HepG2 (cell line): ENCODE data around the gene SBK1. TPM values are rescaled to one million over a fixed set of nuclear protein-coding genes. Genes with fewer than 3 reads are reported as not detected.

Experiments used
- GABPB1 ChIP-seq: IDR thresholded peaks from 2 replicates; pipeline ENCODE4 v1.6.1; 2016; ENCODE audit warnings: mild to moderate bottlenecking, missing genetic modification reagents, moderate library complexity, missing compliant biosample characterization
- KAT7 ChIP-seq: IDR thresholded peaks from 2 replicates; pipeline ENCODE4 v1.6.1; 2018; ENCODE audit warnings: borderline replicate concordance, missing compliant biosample characterization
- PHF5A ChIP-seq: IDR thresholded peaks from one replicate; pipeline ENCODE4 v1.6.1; 2018; ENCODE audit warnings: low read depth, missing genetic modification reagents; ENCODE audit not compliant: unreplicated experiment
- ZNF572 ChIP-seq: sonication (generic); formaldehyde crosslinking; IDR thresholded peaks from 2 replicates; pipeline ENCODE4 v1.5.1; 2020; ENCODE audit warnings: mild to moderate bottlenecking, missing genetic modification reagents
- ZNF776 ChIP-seq: sonication (generic); formaldehyde crosslinking; IDR thresholded peaks from 2 replicates; pipeline ENCODE4 v1.4.0; 2020; ENCODE audit warnings: mild to moderate bottlenecking, missing genetic modification reagents
- polyA plus RNA-seq, 8 experiments: library from polyadenylated mRNA; depleted of rRNA in 3 of 8; stranded (reverse) in 7 of 8; unstranded in 1 of 8; fragments of >200 nt; fragmentation: Illumina TruSeq in 4 of 8; extraction: Trizol in 4 of 8; gene quantifications; 2 replicates each; pipeline versions ENCODE4 v1.2.1 to v1.2.3, GENCODE V29; 2011 to 2016; ENCODE audit warnings: low read depth in 4 of 8, missing spikeins in 1 of 8, mixed read lengths in 1 of 8; ENCODE audit not compliant: insufficient read depth in 1 of 8
- total RNA-seq, 5 experiments: library from RNA; depleted of rRNA; stranded (reverse); fragments of >200 nt; fragmentation: Illumina TruSeq; extraction: Trizol; gene quantifications; 2 replicates each; pipeline ENCODE4 v1.2.3, GENCODE V29; 2016; ENCODE audit warnings: low read depth in 1 of 5
- TF ChIP-seq, protein P1 (sequence below): IDR thresholded peaks from 2 replicates; pipeline ENCODE4 v1.6.1; 2018; ENCODE audit warnings: missing genetic modification reagents, mild to moderate bottlenecking, missing compliant biosample characterization
- TF ChIP-seq, protein P2 (sequence below): sonication (generic); formaldehyde crosslinking; IDR thresholded peaks from 2 replicates; pipeline ENCODE4 v1.5.0; 2020; ENCODE audit warnings: missing genetic modification reagents, mild to moderate bottlenecking, borderline replicate concordance
- TF ChIP-seq, protein P3 (sequence below): sonication (generic); formaldehyde crosslinking; IDR thresholded peaks from 2 replicates; pipeline ENCODE4 v1.9.0; 2022; ENCODE audit warnings: low read depth, missing genetic modification reagents
- TF ChIP-seq, protein P4 (sequence below): sonication (generic); formaldehyde crosslinking; IDR thresholded peaks from 2 replicates; pipeline ENCODE4 v1.5.1; 2020; ENCODE audit warnings: missing genetic modification reagents, mild to moderate bottlenecking, borderline replicate concordance
- TF ChIP-seq, protein P5 (sequence below): sonication (generic); formaldehyde crosslinking; IDR thresholded peaks from 2 replicates; pipeline ENCODE4 v1.5.0; 2020; ENCODE audit warnings: mild to moderate bottlenecking, missing genetic modification reagents
- TF ChIP-seq, protein P6 (sequence below): sonication (generic); formaldehyde crosslinking; IDR thresholded peaks from 2 replicates; pipeline ENCODE4 v1.5.0; 2020; ENCODE audit warnings: mild to moderate bottlenecking, missing genetic modification reagents

SBK1 gene
- total and polyA plus RNA-seq, 2 of the 13 experiments (the other 11 are each of a cell fraction or from before 2014, with no cell fraction given) = 0.15 to 0.17 TPM

DNA sequence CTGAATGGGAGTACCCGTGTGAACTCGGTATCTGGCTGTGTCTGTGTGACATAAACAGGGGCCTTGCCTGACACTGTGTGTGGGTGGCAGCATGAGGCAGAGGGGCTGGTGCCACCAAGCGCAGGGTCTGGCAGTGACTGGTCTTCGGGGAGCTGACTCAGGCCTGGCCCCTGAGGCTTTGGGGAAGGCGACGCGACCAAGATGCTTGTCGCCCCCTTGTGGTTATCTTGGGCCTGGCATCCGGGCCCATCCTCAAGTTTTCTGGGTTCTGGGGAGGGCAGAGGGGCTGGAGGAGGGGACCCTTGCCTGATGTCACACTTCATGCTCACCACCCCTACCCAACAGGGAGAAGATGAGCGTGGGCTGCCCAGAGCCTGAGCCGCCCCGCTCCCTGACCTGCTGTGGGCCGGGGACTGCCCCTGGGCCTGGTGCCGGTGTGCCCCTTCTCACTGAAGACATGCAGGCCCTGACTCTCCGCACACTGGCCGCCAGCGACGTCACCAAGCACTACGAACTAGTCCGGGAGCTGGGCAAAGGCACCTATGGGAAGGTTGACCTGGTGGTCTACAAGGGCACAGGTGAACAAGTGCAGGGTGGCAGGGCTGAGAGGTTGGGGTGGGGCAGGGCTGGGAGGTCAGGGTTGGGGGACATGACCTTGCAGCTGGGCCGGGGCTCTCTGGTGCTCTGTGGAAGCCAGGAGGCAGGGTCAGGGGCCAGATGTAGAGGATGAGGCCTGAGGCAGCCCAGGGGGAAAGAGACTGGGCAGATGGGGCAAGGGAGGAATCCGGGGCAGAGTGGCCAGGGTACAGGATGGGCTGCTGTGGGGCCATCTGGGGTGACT lies 24.9 kb downstream of the SBK1 start (continued):
- TF ChIP-seq, protein P1, sequence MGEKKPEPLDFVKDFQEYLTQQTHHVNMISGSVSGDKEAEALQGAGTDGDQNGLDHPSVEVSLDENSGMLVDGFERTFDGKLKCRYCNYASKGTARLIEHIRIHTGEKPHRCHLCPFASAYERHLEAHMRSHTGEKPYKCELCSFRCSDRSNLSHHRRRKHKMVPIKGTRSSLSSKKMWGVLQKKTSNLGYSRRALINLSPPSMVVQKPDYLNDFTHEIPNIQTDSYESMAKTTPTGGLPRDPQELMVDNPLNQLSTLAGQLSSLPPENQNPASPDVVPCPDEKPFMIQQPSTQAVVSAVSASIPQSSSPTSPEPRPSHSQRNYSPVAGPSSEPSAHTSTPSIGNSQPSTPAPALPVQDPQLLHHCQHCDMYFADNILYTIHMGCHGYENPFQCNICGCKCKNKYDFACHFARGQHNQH (CRISPR knock-in tag) = no peak
- TF ChIP-seq, protein P2, sequence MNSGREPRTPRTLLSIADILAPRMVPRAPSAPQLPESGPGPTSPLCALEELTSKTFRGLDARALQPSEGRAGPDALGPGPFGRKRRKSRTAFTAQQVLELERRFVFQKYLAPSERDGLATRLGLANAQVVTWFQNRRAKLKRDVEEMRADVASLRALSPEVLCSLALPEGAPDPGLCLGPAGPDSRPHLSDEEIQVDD (CRISPR knock-in tag) = no peak
- TF ChIP-seq PHF5A (no peak), ZNF776 (CRISPR knock-in tag) (no peak), KAT7 (no peak), ZNF572 (no peak), GABPB1 (CRISPR knock-in tag) (peak; percentile 50; the same call in 1 of the 2 replicates)
- TF ChIP-seq, protein P3, sequence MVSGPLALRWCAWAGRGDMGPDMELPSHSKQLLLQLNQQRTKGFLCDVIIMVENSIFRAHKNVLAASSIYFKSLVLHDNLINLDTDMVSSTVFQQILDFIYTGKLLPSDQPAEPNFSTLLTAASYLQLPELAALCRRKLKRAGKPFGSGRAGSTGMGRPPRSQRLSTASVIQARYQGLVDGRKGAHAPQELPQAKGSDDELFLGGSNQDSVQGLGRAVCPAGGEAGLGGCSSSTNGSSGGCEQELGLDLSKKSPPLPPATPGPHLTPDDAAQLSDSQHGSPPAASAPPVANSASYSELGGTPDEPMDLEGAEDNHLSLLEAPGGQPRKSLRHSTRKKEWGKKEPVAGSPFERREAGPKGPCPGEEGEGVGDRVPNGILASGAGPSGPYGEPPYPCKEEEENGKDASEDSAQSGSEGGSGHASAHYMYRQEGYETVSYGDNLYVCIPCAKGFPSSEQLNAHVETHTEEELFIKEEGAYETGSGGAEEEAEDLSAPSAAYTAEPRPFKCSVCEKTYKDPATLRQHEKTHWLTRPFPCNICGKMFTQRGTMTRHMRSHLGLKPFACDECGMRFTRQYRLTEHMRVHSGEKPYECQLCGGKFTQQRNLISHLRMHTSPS (CRISPR knock-in tag) = no peak
- TF ChIP-seq, protein P4, sequence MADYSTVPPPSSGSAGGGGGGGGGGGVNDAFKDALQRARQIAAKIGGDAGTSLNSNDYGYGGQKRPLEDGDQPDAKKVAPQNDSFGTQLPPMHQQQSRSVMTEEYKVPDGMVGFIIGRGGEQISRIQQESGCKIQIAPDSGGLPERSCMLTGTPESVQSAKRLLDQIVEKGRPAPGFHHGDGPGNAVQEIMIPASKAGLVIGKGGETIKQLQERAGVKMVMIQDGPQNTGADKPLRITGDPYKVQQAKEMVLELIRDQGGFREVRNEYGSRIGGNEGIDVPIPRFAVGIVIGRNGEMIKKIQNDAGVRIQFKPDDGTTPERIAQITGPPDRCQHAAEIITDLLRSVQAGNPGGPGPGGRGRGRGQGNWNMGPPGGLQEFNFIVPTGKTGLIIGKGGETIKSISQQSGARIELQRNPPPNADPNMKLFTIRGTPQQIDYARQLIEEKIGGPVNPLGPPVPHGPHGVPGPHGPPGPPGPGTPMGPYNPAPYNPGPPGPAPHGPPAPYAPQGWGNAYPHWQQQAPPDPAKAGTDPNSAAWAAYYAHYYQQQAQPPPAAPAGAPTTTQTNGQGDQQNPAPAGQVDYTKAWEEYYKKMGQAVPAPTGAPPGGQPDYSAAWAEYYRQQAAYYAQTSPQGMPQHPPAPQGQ = no peak
- TF ChIP-seq, protein P5, sequence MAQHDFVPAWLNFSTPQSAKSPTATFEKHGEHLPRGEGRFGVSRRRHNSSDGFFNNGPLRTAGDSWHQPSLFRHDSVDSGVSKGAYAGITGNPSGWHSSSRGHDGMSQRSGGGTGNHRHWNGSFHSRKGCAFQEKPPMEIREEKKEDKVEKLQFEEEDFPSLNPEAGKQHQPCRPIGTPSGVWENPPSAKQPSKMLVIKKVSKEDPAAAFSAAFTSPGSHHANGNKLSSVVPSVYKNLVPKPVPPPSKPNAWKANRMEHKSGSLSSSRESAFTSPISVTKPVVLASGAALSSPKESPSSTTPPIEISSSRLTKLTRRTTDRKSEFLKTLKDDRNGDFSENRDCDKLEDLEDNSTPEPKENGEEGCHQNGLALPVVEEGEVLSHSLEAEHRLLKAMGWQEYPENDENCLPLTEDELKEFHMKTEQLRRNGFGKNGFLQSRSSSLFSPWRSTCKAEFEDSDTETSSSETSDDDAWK (CRISPR knock-in tag) = no peak
- TF ChIP-seq, protein P6, sequence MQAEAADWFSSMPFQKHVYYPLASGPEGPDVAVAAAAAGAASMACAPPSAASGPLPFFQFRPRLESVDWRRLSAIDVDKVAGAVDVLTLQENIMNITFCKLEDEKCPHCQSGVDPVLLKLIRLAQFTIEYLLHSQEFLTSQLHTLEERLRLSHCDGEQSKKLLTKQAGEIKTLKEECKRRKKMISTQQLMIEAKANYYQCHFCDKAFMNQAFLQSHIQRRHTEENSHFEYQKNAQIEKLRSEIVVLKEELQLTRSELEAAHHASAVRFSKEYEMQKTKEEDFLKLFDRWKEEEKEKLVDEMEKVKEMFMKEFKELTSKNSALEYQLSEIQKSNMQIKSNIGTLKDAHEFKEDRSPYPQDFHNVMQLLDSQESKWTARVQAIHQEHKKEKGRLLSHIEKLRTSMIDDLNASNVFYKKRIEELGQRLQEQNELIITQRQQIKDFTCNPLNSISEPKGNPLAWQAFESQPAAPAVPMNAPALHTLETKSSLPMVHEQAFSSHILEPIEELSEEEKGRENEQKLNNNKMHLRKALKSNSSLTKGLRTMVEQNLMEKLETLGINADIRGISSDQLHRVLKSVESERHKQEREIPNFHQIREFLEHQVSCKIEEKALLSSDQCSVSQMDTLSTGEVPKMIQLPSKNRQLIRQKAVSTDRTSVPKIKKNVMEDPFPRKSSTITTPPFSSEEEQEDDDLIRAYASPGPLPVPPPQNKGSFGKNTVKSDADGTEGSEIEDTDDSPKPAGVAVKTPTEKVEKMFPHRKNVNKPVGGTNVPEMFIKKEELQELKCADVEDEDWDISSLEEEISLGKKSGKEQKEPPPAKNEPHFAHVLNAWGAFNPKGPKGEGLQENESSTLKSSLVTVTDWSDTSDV = no peak; the same call in 1 of the 2 replicates
